AG04449 (cell line): ENCODE data around the gene WIF1.

Experiments
- CTCF ChIA-PET: fragments of 350-600 bp; formaldehyde crosslinking; extraction: SDS; loops from one replicate; lab custom pipeline; 2021; ENCODE audit warnings: antibody characterized with exemption; lab: Yijun Ruan, JAX
- POLR2A ChIA-PET: fragments of 400-600, 350-600 bp; formaldehyde crosslinking; extraction: SDS; loops from one replicate; lab custom pipeline; 2020; ENCODE audit warnings: antibody characterized with exemption, inconsistent platforms; lab: Yijun Ruan, JAX
- DNase-seq: peaks from one replicate; pipeline ENCODE4 v3.0.0-alpha.2; 2010; ENCODE audit warnings: low read depth, low spot score
- H3K4me3 ChIP-seq: 2 replicates; pipeline ENCODE4 v1.5.1; 2011; ENCODE audit warnings: low read depth, mild to moderate bottlenecking, control low read depth, low read length
- CTCF ChIP-seq: IDR thresholded peaks from one replicate; pipeline ENCODE4 v1.5.1; 2011; ENCODE audit warnings: mild to moderate bottlenecking, moderate library complexity, low read length, control low read depth, inconsistent platforms; ENCODE audit not compliant: insufficient read depth; ENCODE audit errors: missing control alignments

WIF1 gene

GRCh38 chr12:65125975-65126374, 4.9 kb upstream of the WIF1 start:
- CTCF ChIA-PET = interaction anchor here (0.8 to 5.2 kb wide), 3 partner anchors 9 to 324 kb away, joined by 3 to 109 read pairs (median 6); no protein-coding TSS in a partner anchor
- no peak for TF ChIP-seq CTCF
- POLR2A ChIA-PET = no interaction called here
- H3K4me3 ChIP-seq = no peak overlapping the region
- no peak for DNase-seq

GRCh38 chr12:65125247-65125646, 4.1 kb upstream of the WIF1 start:
- no peak overlapping the region for H3K4me3 ChIP-seq
- ChIA-PET CTCF (interaction anchor here (0.8 to 5.2 kb wide), 3 partner anchors 9 to 323 kb away, joined by 3 to 109 read pairs (median 6); no protein-coding TSS in a partner anchor), POLR2A (no interaction called here)
- TF ChIP-seq CTCF = no peak
- no peak for DNase-seq

GRCh38 chr12:65123435-65124063, 2.4 kb upstream of the WIF1 start:
- CTCF ChIA-PET = interaction anchor here (0.7 to 5.2 kb wide), 29 partner anchors 9 to 331 kb away, joined by 3 to 109 read pairs (median 3); no protein-coding TSS in a partner anchor
- no peak overlapping the region for H3K4me3 ChIP-seq
- POLR2A ChIA-PET = no interaction called here
- peak; percentile 23 for TF ChIP-seq CTCF
- no peak for DNase-seq

- H3K4me3 ChIP-seq = no peak overlapping the region
- POLR2A ChIA-PET = no interaction called here
- CTCF ChIA-PET = interaction anchor here (0.6 to 5.2 kb wide), 19 partner anchors 11 to 326 kb away, joined by 3 to 109 read pairs (median 3); no protein-coding TSS in a partner anchor
- no peak for TF ChIP-seq CTCF
- DNase-seq = no peak
These were observed 1.6 kb upstream of the WIF1 start for GRCh38 chr12:65122703-65123102.

GRCh38 chr12:65121956-65122469, 908 bp upstream of the WIF1 start:
- TF ChIP-seq CTCF = no peak
- ChIA-PET POLR2A (no interaction called here), CTCF (interaction anchor here (0.6 to 5.2 kb wide), 9 partner anchors 11 to 326 kb away, joined by 3 to 109 read pairs (median 4); no protein-coding TSS in a partner anchor)
- DNase-seq = no peak
- H3K4me3 ChIP-seq = no peak overlapping the region

GRCh38 chr12:65119063-65119462, 2.0 kb downstream of the WIF1 start:
- ChIA-PET CTCF (interaction anchor here (4.1 kb wide), 1 partner anchor 229 kb away, joined by 14 read pairs; no protein-coding TSS in a partner anchor), POLR2A (no interaction called here)
- H3K4me3 ChIP-seq = no peak overlapping the region
- TF ChIP-seq CTCF = no peak
- no peak for DNase-seq
